ENCODE results near the gene ZNF273. TPM values are rescaled to one million over a fixed set of nuclear protein-coding genes. Genes with fewer than 3 reads are reported as not detected.

ZNF273 gene
- total and polyA plus RNA-seq, 10 of the 15 experiments (the other 5 are each of a cell fraction or from before 2014, with no cell fraction given), result 4.8 to 12.3 (median 7.8) TPM

DNA sequence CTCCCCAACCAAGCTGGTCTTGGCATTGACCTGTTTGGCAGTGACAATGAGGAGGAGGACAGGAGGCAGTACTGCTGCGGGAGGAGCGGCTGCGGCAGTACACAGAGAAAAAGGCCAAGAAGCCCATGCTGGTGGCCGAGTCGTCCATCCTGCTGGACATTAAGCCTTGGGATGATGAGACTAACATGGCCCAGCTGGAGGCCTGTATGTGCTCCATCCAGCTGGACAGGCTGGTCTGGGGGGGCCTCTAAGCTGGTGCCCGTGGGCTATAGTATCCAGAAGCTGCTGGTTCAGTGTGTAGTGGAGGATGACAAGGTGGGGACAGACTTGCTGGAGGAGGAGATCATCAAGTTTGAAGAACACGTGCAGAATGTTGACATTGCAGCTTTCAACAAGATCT, 39.1 kb upstream of the ZNF273 start:
- POLR2A ChIA-PET, result no interaction called here
- 67% methylated on average over 7 of the region's 7 CpGs for WGBS (ENCODE audit: insufficient coverage, insufficient replicate concordance, low lambda C conversion rate, missing lambda C conversion rate)
- DNase-seq (ENCODE audit: low read depth, low spot score) (no peak), FAIRE-seq (no peak), ATAC-seq (no peak)
- Histone ChIP-seq H3K27ac (ENCODE audit: control insufficient read depth, insufficient read depth) (no peak overlapping the region), H3K36me3 (ENCODE audit: control insufficient read depth in 2 of 2, insufficient read depth in 2 of 2, low read length in 1 of 2) (no peaks in the 10 kb centered on the region), H3K27me3 (replicated peaks in 1 of 2; ENCODE audit: control insufficient read depth in 2 of 2, insufficient read depth in 2 of 2, low read length in 1 of 2) (no peaks in the 10 kb centered on the region), H2AFZ (ENCODE audit: control insufficient read depth, low read depth, low read length) (no peak overlapping the region), H3K4me2 (ENCODE audit: control insufficient read depth, insufficient read depth) (no peak overlapping the region), H4K20me1 (ENCODE audit: control insufficient read depth, insufficient read depth) (no peaks in the 10 kb centered on the region), H3K9ac (ENCODE audit: control insufficient read depth, insufficient read depth, low read length) (no peak overlapping the region), H3K4me3 (no peak overlapping the region), H3K79me2 (ENCODE audit: control insufficient read depth, insufficient read depth, low read length) (no peaks in the 10 kb centered on the region), H3K4me1 (ENCODE audit: control insufficient read depth, insufficient read depth, low read length) (no peaks in the 10 kb centered on the region), H3K9me3 (replicated peaks; ENCODE audit: control insufficient read depth, insufficient read depth, low read length) (no peaks in the 10 kb centered on the region; the same call in 2 of the 3 replicates)
- RAD21 ChIA-PET (ENCODE audit: unreplicated experiment), result no interaction called here
- CTCF ChIA-PET, result no interaction called here
- intact Hi-C loops (cut with micrococcal nuclease; ENCODE audit: unreplicated experiment), result no loop called here
- in situ Hi-C loops (cut with MboI), result no loop called here
- SMC1A ChIA-PET (ENCODE audit: uncharacterized antibody, unreplicated experiment), result no interaction called here
- TF ChIP-seq MYC (IDR thresholded peaks at IDR 0.05; ENCODE audit: insufficient read depth, insufficient read length, insufficient replicate concordance, low read length, severe bottlenecking) (no peak), RB1 (IDR thresholded peaks at IDR 0.05; ENCODE audit: borderline replicate concordance) (no peak), TCF7 (IDR thresholded peaks at IDR 0.05; ENCODE audit: borderline replicate concordance) (no peak), TCF3 (IDR thresholded peaks at IDR 0.05; ENCODE audit: borderline replicate concordance, insufficient read depth, low read depth, low read length) (no peak), RAD21 (IDR thresholded peaks at IDR 0.05; ENCODE audit: insufficient read depth, low read depth, low read length) (no peak), ZNF384 (IDR thresholded peaks at IDR 0.05; ENCODE audit: borderline replicate concordance, low read depth, low read length) (no peak)
- TF ChIP-seq, protein P1, sequence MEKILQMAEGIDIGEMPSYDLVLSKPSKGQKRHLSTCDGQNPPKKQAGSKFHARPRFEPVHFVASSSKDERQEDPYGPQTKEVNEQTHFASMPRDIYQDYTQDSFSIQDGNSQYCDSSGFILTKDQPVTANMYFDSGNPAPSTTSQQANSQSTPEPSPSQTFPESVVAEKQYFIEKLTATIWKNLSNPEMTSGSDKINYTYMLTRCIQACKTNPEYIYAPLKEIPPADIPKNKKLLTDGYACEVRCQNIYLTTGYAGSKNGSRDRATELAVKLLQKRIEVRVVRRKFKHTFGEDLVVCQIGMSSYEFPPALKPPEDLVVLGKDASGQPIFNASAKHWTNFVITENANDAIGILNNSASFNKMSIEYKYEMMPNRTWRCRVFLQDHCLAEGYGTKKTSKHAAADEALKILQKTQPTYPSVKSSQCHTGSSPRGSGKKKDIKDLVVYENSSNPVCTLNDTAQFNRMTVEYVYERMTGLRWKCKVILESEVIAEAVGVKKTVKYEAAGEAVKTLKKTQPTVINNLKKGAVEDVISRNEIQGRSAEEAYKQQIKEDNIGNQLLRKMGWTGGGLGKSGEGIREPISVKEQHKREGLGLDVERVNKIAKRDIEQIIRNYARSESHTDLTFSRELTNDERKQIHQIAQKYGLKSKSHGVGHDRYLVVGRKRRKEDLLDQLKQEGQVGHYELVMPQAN (conservative IDR thresholded peaks at IDR 0.05), result no peak
- no TSS peak for BruUV-seq (replicated peaks)
